ENCODE data around the gene UNC13C.
A peak's percentile ranks its signal among the peaks of the same experiment; 100 is the strongest.

GRCh38 chr15:53976844-53977392, 1.3 kb upstream of the UNC13C start:
- TF ChIP-seq CTCF (conservative IDR thresholded peaks at IDR 0.05) (peak; percentile 83), ZFX (IDR thresholded peaks at IDR 0.05) (no peak)
